Left colon (tissue), 2 donors: ENCODE measurements around the gene CDH10. TPM values are rescaled to one million over a fixed set of nuclear protein-coding genes. Genes with fewer than 3 reads are reported as not detected.

Source experiments
- ATAC-seq: fragments of 200-7000 bp; cut with Tn5 transposase; one replicate; pipeline ENCODE4 v1.9.1; 2020; ENCODE audit warnings: mild to moderate bottlenecking, moderate library complexity
- DNase-seq, 2 donors: peaks; one replicate each; pipeline ENCODE4 v3.0.0-alpha.2; 2020
- intact Hi-C, 2 donors: fragments of 100-400 bp; cut with DNase I in 1 of 2; cut with micrococcal nuclease in 1 of 2; formaldehyde crosslinking; loops; one replicate each; pipeline versions ENCODE4 v1.11.2 to v1.14.0; 2022; cut with DNase I, micrococcal nuclease
- long read RNA-seq: library from polyadenylated mRNA; unstranded; transcript quantifications from one replicate; pipeline ENCODE4 v2.0.0, GENCODE V29; 2021
- total RNA-seq, 2 donors: library from RNA; stranded (reverse); fragmentation: NEBNext Ultra II Directional; extraction: Animal tissue kit (Norgen Biotek cat#: 25700); gene quantifications; one replicate each; pipeline ENCODE4 v1.2.1, GENCODE V29; 2021
- donor health status: DM: no; HTN: no; CAD: no.
- donor health status: DM: yes; HTN: yes; CAD: no.

CDH10 gene
- total RNA-seq, result under 1 TPM; 0.14 to 0.15 TPM
- long read RNA-seq, result 0 reads

- DNase-seq (no peak), ATAC-seq (no peak)
- intact Hi-C loops, result no loop called here
Measured at GRCh38 chr5:24644761-24645160, at the start of gene CDH10. Gene CDH10 (minus strand): TSS chr5:24644978. CDS start chr5:24593490, 51,488 bp downstream.

DNA sequence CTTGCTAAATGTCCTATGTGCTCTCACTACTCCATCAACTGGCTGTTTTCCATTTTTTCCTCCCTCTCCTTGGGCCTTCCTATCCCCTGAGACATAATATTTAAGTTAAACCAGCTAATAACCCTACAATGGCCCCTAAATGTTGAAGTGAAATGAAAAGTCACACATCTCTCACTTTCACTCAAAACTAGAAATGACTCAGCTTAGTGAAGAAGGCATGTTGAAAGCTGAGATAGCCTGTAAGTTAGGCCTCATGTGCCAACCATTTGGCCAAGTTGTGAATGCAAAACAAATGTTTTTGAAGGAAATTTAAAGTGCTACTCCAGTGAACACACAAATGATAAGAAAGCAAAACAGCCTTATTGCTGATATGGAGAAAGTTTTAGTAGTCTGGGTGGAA is 48.8 kb upstream of the CDH10 start:
- no peak for DNase-seq
- no peak for ATAC-seq
- intact Hi-C loops, result no loop called here

DNA sequence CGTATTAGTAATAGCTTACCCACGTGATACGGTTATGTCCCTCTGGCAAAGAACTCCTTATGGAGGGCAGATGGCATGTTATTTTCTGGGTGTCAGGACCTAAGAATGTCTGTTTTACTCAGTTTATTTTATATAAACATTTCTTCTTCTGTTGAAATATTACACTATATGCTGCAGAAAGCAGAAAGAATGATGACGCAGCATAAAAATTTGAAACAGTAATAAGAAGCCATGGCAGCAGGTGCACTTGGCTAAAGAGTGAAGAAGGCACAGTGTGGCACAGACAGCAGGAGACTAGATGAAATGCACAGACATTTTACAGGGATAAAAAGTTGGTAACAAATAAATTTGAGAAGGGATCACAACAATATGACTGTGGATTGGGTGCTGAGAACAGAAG is 46.3 kb upstream of the CDH10 start:
- ATAC-seq (no peak), DNase-seq (no peak)
- intact Hi-C loops, result no loop called here

- intact Hi-C loops, result no loop called here
- no peak for DNase-seq
- no peak for ATAC-seq
Measured at GRCh38 chr5:24681106-24681505, 36.3 kb upstream of the CDH10 start.

DNA sequence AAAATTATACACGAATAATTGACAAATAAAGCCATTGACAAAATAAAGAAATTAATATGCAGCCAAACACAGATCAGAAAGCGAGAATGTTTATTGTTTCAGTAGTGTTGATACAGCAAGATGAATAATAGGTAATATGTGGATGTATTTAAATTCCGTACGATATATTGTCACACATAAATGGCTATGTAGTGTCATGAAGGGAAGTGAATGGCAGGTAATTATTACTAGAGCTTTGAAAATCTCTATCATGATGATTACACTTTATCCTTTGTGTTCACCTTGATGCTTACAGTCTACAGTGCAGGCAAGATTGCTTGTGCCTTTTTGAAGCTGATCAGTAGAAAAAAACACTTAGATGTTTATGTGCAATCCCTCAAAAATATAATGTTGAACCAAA is 23.3 kb upstream of the CDH10 start:
- ATAC-seq (no peak), DNase-seq (no peak)
- intact Hi-C loops, result no loop called here

DNA sequence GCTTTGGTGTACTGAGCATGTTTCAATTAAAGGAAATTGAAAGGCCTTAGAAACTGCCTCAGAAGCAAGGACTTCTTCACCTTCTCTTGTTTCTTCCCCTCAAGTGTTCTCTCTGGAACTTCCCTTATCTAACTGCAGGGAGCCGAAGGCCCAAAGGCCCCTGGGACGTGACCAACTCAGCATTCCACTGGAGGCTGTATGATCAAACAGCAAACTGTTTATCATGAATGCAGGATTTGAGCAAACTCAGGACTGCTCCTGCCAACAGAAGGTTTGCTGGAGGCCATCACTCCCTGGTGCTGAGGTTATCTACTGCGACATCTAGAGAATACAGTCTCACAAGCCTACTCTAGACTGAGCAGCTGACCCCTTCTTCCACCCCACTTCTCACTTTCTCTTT is 4.8 kb upstream of the CDH10 start:
- ATAC-seq (no peak), DNase-seq (no peak)
- intact Hi-C loops, result no loop called here

GRCh38 chr5:24646915-24647314 is 2.1 kb upstream of the CDH10 start:
- intact Hi-C loops, result no loop called here
- DNase-seq (no peak), ATAC-seq (no peak)

GRCh38 chr5:24645483-24645882 is 705 bp upstream of the CDH10 start:
- ATAC-seq (no peak), DNase-seq (no peak)
- intact Hi-C loops, result no loop called here

DNA sequence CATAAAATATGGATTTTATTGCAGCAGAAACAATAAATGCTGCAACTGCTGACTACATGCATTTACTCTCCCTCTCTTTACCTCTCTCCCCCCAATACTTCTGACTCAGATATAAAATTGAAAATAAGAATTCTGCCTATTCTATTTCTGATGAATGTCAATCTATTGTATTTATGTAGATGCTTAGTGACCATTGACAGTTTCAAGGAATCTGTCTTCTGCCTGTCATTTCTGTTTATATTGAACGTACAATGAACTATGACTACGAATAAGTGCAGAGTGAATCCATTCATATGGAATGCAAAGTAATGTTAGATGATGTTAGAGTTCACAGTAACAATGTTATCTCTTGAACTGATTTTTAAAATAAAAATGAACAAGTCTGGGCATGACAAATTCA is 898 bp downstream of the CDH10 start:
- no peak for DNase-seq
- ATAC-seq, result no peak
- intact Hi-C loops, result no loop called here

- no peak for ATAC-seq
Measured at GRCh38 chr5:24643156-24643555, 1.6 kb downstream of the CDH10 start.

GRCh38 chr5:24642022-24642421 is 2.8 kb downstream of the CDH10 start:
- ATAC-seq (no peak), DNase-seq (no peak)
- intact Hi-C loops, result no loop called here

More at GRCh38 chr5:24643156-24643555, 1.6 kb downstream of the CDH10 start:
- DNase-seq, result no peak
- intact Hi-C loops, result no loop called here

DNA sequence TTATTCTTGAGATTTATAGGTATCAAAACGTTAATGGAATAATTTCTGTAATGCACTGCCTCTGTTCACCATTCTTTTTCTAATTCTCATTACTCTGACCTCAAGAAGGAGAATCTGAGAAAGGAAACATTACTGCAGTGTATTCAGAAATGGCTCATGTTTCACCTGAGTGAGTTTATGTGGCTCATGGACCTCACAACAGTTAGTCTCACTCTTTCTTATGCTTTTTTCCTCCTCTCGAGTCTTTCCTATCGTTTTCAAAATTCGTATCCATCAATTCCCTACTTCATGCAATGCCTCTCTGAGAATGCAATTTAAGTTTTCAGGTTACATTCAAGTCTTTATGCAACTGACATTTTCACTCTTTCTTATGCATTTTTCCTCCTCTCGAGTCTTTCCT is 9.6 kb downstream of the CDH10 start:
- ATAC-seq, result no peak
- intact Hi-C loops, result no loop called here

GRCh38 chr5:24633715-24634325 is 11.0 kb downstream of the CDH10 start:
- intact Hi-C loops, result no loop called here
- ATAC-seq (no peak), DNase-seq (no peak)

More for the DNA sequence above, 9.6 kb downstream of the CDH10 start:
- DNase-seq, result no peak

DNA sequence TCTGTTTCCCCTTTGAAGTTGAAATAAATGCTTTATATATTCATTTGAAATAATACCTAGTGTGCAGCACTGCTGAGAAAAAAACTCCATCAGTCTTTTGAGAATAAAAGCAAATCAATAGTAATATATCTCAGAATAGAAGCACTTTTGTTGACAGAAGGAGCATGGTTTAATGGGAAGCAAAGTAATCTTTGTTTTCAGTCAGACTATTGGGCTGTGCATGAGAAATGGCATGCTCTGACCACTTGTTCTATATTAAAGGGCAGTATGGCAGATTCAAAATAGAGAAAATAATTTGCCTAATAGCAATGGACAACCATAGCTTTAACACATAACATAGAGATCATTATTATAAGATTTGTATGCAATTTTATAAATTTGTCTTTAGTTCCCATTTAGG is 12.4 kb downstream of the CDH10 start:
- intact Hi-C loops, result no loop called here
- ATAC-seq (no peak), DNase-seq (no peak)

DNA sequence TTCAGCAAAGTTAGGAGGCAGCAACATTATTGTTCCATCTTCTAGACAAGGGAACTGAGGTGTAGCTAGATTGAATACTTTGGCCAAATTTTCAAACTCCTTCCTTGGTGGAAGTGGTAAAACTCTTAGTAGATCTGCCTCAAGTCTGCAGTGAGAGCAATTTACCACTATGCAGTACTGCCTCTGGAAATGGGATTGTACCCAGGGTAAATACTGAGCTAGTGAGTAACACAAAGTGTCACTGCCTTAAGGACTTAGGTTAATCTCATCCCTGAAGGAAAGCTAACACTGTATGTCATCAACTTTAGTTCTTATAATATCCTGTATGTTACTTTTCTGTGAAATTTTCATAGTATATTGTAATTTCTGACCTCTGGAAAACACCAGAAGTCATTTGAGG is 13.9 kb downstream of the CDH10 start:
- intact Hi-C loops, result no loop called here
- no peak for ATAC-seq
- no peak for DNase-seq

DNA sequence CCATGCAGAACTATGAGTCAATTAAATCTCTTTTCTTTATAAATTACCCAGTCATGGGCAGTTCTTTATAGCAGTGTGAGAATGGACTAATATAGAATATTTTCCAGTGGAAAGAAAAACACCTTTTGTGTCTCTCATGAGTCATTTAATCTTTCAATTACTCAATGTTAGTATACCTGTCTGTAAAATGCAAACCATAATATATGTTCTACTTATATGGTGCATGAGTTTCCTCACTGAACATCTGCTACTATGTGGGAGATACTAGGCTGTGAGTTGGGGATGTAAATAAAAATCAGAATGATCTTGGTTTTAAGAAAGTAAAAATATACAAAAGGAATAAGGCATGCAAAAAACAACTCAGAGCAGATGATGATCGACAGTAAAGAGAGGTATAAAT is 15.0 kb downstream of the CDH10 start:
- DNase-seq (no peak), ATAC-seq (no peak)
- intact Hi-C loops, result no loop called here

DNA sequence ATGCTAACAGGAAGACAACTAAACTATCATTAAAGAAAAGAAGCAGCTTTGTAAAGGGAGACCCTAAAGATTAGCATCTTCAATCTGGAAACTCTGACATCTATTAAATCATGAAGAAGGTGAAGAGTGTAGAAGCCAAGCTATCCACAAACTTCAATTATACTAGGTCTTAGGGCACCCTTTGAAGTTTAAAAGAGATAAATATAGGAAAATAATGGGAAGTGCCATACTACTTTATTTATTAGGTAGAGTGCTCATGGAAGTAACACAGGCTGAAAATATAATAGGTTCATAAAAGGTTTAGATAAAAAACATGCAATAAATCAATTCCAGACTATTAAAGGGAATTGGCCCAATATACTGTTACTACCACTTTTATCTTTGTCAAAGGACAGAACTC is 19.9 kb downstream of the CDH10 start:
- DNase-seq, result no peak
- intact Hi-C loops, result no loop called here
- ATAC-seq, result no peak

DNA sequence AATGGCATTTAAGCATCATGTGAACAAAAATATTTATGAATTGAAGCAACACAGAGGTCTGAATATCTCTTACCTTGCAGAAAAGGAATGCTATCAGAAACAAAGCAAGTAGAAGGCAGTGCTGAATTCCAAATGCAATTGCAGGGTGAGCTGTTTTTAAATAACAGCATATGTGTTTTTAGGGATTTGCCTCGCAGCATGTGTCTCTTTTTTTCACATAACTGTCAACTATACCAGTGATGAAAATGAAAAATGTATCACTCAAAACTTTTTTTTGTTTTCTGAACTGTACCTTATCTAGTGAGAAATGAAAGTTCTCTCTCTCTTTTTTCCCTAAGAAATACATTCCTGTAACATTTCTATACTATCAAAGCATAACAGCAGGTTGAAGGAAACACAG is 21.2 kb downstream of the CDH10 start:
- intact Hi-C loops, result no loop called here
- no peak for DNase-seq
- no peak for ATAC-seq

GRCh38 chr5:24623031-24623430 is 21.7 kb downstream of the CDH10 start:
- intact Hi-C loops, result no loop called here
- ATAC-seq, result no peak
- no peak for DNase-seq

- DNase-seq (peak in 1 of 2 donors; percentile 14), ATAC-seq (no peak)
- intact Hi-C loops, result no loop called here
Measured at GRCh38 chr5:24621792-24622191, 23.0 kb downstream of the CDH10 start.

- DNase-seq (no peak), ATAC-seq (no peak)
- intact Hi-C loops, result no loop called here
Measured at GRCh38 chr5:24616566-24616965, 28.2 kb downstream of the CDH10 start.

- intact Hi-C loops, result no loop called here
- no peak for DNase-seq
- ATAC-seq, result no peak
Measured at GRCh38 chr5:24615159-24615558, 29.6 kb downstream of the CDH10 start.
